Activated CD4-positive, alpha-beta T cell treated with anti-CD3 and anti-CD28 coated beads, Interleukin-2, amount 50 U/mL, for 4 hours (primary cell): ENCODE measurements around the gene RTF1.
"Not testable (repeated sequence)": the region's sequence is repeated elsewhere in the genome, so short reads cannot be mapped to it uniquely, and the experiment has no call there.

Experiments used
- DNase-seq, 2 experiments: peaks; one replicate each; pipeline ENCODE4 v3.0.0-alpha.2; 2020

Gene RTF1

DNA sequence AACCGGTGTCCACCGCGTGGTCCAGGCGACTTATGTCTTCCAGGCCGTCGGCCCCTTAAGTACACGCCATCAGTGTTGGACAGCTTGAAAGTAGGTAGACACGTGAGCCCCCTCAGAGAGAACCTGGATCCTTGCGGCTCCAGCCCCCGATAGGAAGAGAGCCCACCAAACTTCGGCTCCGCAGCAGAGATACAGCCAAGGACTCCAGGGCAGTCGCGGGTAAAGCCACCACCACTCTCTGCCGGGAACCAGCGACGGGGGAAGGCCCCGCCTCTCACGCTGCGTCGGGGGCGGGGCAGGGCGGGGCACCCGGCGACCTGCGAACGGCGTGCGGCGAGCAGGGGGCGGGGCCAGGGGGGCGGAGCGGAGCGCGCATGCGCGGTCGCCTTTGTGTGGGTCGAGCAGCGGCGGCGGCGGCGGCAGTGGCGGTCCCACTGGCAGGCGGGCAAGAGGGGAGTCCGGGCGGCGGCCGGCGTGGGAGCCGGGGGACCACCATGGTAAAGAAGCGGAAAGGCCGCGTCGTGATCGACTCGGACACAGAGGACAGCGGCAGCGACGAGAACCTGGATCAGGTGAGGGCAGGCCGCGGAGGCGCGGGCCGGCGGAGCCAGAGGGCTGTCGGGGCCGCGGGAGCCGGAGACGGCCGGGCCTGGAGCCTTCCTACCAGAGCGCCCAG, at the start of gene RTF1:
TSS of gene RTF1 (plus strand) at position 354 of the 676 bp plus-strand sequence. CDS start at position 375, 21 bp downstream.
- DNase-seq = peak; percentile 95 to 97

DNA sequence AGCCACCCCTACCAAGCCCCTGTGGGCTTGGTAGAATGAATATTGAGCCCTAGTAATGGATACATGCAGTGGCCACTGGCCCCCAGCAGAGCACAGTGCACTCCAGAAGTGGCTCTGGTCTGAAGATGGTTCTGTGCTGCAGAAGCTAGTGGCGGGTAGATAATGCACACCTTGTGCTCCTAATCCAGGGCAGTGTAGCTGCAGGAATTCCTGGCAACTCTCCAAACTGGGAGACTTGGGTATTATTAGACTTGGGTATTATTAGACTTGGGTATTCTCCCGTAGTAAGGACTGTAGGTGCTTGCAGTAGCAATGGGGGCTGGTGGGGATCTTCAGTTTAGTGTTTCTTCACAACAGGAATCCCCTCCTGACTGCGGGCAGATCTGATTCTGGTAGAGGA, 49.5 kb upstream of the RTF1 start:
- DNase-seq = no peak

DNA sequence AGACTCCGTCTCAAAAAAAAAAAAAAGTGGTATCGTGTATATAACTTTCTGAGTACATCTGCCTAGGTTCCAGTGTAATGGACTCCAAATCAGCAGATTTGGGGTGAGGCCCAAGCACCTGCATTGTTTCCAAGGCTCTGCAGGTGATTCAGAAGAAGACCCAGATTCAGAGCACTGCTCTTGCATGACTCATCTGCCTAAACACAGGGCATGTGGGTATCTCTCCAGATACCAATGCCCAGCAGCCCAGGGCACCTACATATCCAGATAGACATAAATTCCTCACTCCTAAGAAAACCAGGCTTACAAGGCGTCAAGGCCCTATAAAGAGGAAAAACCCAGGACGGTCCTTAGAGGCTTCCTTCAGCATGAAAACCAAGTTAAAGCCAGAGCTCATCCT, 38.9 kb upstream of the RTF1 start:
- DNase-seq = no peak

DNA sequence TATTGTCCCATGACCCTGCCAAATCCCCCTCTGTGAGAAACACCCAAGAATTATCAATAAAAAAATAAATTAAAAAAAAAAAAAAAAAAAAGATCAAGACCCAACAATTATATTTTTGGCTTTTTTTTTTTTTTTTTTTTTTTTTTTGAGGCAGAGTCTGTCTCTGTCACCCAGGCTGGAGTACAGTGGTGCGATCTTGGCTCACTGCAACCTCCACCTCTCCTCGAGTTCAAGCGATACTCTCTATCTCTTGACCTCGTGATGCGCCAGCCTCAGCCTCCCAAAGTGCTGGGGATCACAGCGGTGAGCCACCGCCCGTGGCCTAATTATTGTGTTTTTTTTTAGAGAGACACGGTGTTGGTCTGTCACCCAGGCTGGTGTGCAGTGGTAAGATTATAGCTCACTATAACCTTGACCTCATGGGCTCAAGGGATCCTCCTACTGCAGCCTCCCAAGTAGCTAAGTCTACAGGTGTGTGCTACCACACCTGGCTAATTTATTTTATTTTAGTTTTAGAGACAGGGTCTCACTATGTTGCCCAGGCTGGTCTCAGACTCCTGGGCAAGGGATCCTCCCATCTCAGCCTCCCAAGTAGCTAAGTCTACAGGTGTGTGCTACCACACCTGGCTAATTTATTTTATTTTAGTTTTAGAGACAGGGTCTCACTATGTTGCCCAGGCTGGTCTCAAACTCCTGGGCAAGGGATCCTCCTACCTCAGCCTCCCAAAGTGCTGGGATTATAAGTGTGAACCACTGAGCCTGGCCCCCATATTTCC, 32.7 kb upstream of the RTF1 start:
- not testable (repeated sequence) for DNase-seq

DNA sequence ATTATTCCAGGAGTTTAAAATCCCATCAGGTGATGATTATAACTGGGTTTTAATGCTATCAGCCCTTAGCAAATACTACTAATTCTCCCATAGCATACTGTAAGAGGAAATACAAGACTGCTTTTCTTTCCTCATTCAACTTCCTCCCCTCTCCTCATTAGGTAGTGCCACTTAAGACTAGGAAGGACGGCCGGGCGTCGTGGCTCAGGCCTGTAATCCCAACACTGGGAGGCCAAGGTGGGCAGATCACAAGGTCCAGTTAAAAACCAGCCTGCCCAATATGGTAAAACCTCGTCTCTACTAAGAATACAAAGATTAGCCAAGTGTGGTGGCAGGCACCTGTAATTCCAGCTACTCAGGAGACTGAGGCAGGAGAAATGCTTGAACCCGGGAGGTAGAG, 29.2 kb upstream of the RTF1 start:
- DNase-seq = no peak

DNA sequence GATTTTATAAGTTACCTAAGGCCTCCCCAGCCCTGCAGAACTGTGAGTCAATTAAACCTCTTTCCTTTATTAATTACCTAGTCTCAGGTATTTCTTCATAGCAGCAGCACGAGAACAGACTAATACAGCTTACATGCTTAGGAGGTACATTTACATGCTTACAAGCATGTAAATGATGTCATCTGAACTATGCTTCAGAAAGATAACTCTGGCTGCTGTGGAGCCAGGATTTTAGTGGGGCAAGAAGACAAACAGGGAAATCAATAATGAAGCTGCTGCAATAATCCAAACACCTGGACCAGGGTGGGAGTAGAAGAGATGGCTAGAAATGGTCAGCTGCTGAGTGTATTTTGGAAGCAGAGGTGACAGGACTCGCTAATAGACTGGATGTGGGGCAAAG, 24.2 kb upstream of the RTF1 start:
- no peak for DNase-seq

DNA sequence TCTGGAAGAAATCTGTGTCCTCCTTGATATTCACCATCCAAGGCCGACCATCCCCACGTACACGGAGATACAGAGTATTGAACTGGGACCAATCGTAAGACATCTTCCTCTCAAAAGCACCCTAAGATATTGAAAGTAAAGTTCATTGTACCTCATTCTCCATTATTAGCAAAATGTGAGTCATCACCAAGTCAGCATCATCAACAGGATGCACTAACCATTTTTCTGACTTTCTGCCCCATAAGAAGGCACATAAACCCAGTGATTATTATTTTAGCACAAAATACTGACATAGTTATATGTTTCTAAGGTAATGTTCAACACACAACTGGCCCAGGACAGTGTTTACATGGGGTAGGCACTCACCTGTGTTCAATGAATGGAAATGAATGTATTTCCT, 22.0 kb upstream of the RTF1 start:
- DNase-seq = no peak

DNA sequence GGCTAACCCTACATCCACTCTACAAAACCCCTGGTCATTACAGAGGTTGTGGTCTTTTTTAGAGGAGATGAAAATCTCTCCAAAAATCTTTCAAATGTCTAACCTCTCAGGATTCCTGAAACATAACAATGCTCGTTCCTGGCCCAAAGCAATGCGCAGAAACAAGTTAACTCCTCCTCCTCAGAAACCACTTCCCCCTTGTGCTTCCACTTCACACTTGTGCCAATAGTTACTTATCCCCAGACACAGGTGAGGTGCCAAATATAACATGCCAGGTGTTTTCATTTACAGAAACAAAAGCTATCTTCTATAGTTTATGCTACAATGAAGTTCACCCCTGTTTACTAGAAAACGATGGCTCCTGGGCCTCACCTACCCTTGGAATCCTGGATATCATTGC, 20.8 kb upstream of the RTF1 start:
- DNase-seq = no peak

DNA sequence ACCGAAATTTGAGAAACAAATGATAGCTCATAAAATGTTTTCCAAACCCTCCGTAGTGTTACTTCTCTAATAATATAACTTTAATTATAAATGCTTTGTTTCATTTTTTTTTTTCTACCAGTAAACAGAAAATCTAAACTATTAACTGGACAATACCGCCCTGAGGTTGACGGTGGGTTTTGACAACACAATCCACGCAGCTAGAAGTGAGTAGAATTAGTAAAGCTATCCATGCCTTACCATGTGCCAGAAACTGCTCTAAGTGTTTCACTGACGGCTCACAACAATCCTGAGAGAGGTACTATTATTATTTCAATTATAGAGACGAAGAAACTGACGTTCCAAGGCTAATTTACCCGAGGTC, 15.0 kb upstream of the RTF1 start:
- DNase-seq = no peak

DNA sequence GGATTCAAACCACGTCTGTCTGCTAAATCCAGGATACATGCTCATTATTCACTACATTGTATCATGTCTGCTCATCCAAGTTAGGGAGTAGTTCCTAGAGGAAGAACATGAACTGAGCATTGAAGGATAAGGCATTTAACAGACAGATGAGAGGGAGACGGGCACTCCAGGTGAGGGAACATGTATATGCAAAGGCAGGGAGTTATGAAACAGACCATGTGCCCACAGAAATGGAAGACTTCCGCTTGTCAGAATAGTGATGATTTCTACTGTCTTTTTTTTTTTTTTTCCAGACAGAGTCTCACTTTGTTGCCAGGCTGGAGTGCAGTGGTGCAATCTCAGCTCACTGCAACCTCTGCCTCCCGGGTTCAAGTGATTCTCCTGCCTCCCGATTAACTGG, 9.6 kb upstream of the RTF1 start:
- no peak for DNase-seq

DNA sequence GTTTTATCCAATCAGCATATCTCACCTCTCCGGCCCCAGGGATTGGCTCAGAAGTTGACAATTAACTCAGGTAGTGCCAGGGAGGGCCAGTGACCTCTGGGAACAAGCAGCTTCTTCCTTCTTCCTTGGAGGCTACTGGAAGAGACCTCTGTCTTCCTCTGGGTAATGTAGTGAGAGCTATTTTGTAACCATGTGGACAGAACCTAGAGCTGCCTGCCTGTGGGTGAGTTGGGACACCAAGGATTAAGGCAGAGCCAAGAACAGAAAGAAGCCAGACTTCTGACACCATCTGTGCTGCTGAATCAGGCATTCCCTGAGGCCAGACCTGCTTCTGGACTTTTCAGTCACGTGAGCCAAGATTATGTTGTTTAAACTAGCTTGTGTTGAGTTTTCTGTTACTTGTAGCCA, 8.7 kb upstream of the RTF1 start:
- DNase-seq = no peak

DNA sequence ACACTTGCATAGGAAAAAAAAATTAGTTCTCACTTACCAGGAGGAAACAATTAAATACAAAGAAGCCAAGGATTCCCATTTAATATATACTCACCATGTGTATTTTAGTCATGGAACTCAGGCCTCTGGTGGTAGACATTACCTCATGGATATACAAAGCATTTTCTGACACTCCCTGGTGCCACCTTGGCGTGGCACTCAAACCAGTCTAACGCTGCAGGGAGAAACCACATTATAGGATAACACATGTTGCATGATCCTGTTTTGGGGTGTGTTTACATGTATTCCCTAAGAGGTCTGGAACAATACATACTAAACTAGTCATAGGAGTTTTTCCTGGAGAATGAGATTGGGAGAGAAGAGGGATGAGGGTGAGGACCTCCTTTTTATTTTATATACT, 5.9 kb upstream of the RTF1 start:
- DNase-seq = no peak

DNA sequence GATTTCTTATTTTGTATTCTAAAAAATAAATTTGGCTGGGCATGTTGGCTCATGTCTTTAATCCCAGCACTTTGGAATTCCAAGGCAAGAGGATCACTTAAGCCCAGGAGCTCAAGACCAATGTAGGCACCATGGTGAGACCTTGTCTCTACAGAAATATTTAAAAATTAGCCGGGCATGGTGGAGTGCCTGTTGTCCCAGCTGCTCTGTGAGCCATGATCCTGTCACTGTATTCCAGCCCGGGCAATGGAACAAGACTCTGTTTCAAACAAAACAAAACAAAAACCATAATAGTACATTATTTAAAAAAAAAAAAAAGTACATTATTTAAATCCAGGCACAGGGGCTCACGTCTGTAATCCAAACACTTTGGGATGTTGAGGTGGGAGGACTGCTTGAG, 5.5 kb upstream of the RTF1 start:
- no peak for DNase-seq

DNA sequence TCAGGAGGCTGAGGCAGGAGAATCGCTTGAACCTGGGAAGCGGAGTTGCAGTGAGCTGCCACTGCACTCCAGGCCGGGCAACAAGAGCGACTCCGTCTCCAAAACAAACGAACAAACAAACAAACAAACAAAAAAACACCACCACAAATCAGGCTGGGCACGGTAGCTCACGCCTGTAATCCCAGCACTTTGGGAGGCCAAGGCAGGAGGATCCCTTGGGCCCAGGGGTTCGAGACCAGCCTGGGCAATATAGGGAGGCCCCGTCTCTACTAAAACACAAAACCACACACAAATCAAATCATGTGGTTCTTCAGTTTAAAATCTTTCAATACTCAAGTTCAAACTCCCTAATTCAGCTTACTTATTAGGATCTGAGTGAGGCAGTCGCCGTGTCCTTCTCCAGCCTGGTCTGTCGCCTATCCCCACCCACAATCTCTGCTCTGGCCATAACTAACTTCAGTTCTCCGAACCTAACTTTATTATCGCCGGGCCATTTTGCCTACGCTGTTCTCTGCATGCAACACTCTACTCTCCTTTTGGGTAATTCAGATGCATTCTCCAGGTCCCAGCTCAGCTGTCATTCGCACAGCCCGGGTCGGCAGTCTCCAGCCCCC, 660 bp upstream of the RTF1 start:
- DNase-seq = no peak

DNA sequence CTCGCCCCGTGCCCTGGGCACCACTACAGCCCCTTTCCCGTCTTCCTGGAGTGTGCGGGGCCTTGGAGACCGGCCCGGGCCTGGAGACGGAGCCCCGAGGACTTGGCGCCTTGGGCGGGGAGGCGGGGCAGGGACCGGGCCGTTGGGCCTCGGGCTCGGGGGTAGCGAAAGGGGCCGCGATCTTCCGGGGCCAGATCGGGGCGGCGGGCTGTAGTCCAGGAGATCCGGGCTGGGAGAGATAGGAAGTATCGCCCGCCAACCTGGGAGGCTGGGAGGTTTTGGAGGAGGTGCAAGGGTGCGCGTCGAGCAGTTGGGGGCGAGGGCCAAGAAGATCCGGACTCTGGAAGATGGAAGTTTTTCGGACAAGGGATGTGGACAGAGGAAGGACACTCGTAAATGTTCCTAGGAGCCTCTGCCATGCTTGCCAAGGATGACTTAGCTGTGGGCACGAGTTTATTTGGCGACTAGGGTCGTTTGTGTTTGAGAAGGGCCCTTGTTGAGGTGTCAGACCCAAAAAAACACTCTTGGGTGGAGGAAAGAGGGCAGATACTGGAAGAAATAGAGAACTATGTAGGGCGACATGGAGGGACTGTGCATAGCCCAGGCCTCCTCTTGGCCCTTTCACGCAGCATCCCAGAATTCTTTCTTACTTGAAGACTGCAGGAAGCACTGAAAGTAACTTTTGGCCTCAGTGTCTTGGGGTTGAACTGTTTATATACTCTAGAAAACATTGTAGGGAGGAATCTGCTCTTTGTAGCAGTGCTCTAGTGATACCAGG, 712 bp downstream of the RTF1 start:
- no peak for DNase-seq

DNA sequence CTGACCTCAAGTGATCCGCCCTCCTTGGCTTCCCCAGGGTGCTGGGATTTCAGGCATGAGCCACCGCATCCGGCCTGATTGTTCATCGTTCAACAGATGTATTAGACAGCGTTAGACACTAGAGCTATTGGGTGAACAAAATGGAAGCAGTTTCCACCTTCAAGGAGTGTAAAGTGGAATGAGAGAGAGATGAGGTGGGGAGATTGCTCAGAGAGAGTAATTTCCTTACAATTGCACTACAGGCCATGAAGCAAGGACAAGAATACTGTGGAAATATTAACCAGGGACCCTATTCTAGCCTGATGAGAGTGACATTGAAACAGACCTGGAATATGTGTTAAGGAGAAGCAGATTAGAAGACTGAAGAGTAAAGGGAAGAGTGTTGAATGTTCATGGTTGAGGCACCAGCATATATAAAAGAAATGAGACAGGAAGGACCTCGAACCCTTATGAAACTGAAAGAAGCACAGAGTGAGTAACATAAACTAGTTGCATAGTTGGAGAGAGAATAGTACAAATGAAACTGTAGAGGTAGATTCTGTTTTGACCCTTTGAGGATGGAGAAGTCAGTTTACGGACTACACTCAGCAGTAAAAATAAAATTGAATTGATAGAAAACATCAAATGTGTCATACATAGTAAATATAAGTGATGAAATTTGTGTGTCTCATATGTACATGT, 7.2 kb downstream of the RTF1 start:
- no peak for DNase-seq

DNA sequence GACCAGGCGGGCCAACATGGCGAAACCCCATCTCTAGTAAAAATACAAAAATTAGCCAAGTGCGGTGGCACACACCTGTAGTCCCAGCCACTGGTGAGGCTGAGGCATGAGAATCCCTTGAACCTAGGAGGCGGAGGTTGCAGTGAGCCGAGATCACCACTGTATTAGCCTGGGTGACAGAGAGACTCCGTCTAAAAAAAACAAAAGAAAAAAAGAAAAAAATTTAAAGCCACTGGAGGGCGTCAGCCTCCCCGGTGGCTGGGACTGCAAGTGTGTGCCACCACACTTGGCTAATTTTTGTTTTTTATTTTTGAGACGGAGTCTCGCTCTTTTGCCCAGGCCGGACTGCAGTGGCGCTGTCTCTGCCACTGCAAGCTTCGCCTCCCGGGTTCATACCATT, 7.9 kb downstream of the RTF1 start:
- DNase-seq = no peak

DNA sequence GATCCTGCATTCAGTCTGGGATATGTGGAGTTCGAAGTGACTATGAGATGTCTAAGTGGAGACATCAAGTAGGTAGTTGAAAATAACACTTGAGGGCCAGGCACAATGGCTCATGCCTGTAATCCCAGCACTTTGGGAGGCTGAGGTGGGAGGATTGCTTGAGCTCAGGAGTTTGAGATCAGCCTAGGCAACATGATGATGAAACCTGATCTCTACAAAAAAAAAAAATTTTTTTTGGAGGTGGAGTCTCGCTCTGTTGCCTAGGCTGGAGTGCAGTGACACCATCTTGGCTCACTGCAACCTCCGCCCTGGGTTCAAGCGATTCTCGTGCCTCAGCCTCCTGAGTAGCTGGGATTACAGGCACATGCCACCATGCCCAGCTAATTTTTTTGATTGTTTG, 9.0 kb downstream of the RTF1 start:
- not testable (repeated sequence) for DNase-seq

DNA sequence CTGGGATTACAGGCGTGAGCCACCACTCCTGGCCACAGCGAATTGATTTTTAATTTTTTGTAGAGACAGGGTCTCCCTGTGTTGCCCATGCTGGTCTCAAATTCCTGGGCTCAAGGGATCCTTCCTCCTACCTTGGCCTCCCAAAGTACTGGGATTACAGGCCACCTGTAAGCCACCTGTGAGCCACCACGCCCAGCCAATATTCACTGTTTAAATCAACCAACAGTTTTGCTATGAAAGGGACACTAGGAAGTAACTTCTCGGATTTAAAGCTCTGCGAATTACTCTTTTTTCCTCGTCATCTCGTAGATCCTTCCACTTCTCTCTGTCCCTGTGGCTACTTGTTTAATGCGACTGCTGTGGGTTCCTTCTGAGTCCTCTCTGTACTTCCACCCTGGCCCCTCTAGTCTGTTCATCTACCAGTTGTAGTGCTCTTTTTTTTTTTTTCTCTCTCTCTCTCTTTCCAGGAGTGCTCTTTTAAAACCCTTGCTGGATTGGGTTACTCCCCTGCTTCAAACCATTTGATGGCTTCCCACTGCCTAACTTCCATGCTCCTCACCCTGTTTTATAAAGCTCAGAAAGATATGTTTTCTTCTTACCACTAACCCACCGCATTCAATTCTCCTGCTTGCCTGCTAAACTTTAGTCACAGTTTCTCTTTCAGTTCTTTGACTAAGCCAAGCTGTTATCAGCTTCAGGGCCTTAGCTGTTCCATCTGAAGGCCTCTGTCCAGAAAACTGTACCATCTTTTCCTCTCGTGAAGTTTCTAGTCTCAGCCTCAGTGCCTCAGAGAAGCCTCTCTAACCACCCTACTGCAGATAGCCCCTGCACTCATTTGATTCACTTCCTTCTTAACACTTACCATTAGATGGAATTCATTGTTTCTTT, 12.4 kb downstream of the RTF1 start:
- DNase-seq = no peak

DNA sequence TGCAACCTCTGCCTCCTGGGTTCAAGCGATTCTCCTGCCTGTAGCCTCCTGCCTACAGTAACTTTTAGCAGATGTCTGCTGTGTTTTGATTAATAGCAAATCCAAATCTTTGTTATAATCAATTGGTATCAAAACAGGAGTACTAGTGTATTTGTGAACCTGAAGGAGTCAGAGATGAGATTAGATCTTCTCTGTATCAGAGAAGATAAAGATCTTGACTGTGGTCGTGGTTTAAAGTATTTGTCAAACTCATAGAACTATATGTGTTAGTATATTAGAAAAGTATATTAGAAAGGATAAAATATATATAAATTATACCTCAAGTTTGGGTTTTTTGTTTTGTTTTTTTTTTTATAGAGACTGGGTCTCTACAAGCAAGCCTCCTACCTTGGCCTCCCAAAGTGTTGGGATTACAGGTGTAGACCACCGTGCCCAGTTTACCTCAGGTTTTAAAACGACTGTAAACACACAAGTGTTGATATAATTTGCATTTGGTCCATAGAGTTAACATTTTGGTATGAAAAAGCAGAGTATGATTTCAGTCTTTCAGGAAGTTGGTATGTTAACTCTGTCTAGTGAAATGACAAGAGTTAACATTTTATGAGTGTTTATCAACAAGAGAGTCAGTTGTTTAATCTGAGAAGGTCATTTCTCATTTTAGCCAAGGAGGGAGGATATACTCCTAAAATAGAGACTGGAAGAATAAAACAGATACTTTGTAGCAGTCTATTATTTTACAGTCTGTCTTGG, 18.3 kb downstream of the RTF1 start:
- no peak for DNase-seq

DNA sequence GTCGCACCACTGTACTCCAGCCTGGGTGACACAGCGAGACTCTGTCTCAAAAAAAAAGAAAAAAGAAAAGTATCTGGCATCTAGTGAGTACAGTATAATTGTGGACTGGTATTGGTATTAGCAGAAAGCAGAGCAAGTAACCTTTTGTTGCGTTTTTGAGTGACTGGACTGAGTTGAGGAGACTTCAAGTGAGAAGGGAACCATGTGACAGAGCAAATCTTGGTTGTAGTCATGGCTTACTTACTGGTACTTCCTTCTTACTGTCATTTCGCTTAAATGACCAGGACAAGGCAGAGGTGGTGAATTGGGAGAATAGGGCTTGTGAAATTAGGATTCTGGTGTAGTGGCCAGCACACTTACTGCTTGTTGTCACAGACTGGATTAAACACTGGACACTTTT, 20.6 kb downstream of the RTF1 start:
- DNase-seq = no peak
